ENCODE data around the gene FTL.

Gene FTL

DNA sequence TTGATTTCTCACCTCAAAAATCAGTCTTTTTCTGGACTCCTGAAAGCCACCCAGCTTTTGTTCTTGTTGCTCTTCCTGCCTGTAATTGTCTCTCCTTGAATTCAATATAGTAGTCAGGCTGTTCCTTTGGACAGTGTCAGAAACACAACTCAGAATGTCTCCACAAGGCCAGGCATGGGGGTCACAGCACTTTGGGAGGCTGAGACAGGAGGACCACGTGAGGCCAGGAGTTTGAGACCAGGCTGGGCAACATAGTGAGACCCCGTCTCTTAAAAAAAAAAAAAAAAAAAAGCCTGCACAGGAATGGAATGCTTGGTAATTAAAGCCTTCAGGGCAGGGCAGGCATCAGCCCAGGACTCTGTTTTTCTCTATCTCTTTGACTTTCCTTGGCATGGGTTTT is 19.3 kb upstream of the FTL start:
- DNase-seq (ENCODE audit: low spot score) = no peak

- no peak for DNase-seq (ENCODE audit: low spot score)
These were observed 18.4 kb upstream of the FTL start for GRCh38 chr19:48946463-48947257.

GRCh38 chr19:48947258-48947542 is 17.9 kb upstream of the FTL start:
- DNase-seq (ENCODE audit: low spot score) = no peak

GRCh38 chr19:48950159-48950558 is 14.9 kb upstream of the FTL start:
- DNase-seq (ENCODE audit: low spot score) = no peak

DNA sequence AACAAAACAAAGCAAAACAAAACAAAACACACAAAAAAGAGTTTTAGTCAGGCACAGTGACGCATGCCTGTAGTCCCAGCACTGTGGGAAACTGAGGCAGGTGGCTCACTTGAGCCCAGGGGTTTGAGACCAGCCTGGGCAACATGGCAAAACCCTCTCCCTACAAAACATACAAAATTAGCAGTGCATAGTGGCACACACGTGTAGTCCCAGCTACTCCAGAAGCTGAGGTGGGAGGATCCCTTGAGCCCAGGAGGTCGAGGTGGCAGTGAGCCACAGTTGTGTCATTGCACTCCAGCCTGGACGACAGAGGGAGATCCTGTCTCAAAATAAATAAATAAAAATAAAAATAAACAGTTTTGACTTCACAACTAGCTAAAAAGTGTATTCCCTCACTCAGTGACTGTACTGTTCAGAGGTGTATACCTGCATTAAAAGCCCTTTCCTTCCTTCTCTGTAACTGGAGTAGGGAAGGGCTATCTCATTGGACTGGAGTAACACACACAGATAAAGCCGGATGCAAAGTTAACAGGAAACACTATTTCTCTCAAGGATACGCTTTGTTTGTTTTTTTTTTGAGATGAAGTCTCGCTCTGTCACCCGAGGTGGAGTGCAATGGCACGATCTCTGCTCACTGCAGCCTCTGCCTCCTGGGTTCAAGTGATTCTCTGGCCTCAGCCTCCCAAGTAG is 14.1 kb upstream of the FTL start:
- no peak for DNase-seq (ENCODE audit: low spot score)

- DNase-seq (ENCODE audit: low spot score) = no peak
These were observed 12.0 kb upstream of the FTL start for GRCh38 chr19:48953141-48953540.

DNA sequence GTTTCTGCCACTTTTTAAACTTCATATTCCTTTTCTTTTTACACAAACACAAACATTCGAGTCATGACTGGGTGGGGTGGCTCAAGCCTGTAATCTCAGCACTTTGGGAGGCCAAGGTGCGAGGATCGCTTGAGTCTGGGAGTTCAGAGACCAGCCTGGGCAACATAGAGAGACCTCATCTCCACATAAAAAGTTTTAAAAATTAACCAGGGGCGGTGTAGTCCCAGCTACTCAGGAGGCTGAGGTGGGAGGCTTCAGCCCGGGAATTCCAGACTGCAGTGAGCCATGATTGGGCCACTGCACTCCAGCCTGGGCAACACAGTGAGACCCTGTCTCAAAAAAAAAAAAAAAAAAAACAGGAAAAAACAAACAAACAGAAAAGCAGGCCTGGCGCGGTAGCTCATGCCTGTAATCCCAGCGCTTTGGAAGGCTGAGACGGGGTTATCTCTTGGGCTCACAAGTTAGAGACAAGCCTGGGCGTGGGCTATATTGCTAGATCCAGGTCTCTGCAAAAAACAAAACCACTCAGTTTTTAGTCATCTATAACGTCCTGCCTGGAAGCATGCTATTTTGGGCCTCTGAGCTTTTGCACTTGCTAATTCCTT is 11.0 kb upstream of the FTL start:
- DNase-seq (ENCODE audit: low spot score) = no peak

- peak; percentile 97 for DNase-seq (ENCODE audit: low spot score)
These were observed 10.4 kb upstream of the FTL start, which contains the start of gene BAX for GRCh38 chr19:48954595-48955307. TSS of gene BAX (plus strand) at chr19:48954875. CDS start at chr19:48954929, 54 bp downstream.

GRCh38 chr19:48955308-48955958 is 9.7 kb upstream of the FTL start:
- no peak for DNase-seq (ENCODE audit: low spot score)

- DNase-seq (ENCODE audit: low spot score) = no peak
These were observed 7.1 kb upstream of the FTL start for GRCh38 chr19:48958006-48958405.

DNA sequence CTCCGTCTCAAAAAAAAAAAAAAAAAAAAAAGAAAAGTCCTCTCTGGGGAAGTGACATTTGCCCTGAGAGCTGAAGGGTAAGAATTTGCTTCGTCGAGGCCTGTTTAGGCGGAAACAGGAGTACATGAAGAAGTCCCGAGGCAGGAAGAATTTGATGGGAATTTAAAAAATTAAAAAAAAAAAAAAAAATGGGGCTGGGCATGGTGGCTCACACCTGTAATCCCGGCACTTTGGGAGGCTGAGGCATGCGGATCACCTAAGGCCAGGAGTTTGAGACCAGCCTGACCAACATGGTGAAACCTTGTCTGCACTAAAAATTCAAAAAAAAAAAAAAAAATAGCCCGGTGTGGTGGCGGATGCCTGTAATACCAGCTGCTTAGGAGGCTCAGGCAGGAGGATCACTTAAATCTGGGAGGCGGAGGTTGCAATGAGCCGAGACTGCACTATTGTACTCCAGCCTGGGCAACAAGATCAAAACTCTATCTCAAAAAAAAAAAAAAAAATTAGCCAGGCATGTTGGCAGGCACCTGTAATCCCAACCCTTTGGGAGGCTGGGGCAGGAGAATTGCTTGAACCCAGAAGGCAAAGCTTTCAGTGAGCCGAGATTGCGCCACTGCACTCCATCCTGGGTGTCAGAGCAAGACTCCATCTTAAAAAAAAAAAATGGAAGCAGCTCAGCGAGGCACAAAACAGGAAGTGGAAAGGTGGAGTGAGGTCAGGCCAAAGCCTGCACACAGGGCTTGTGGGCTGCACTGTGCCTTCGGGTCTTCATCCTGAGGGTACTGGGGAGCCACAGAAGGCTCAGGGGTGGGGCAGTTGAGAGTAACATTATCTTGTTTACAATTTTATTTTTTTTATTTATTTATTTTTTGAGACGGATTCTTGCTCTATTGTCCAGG is 5.5 kb upstream of the FTL start:
- DNase-seq (ENCODE audit: low spot score) = no peak

- no peak for DNase-seq (ENCODE audit: low spot score)
These were observed 4.0 kb upstream of the FTL start for GRCh38 chr19:48961051-48961649.

- no peak for DNase-seq (ENCODE audit: low spot score)
These were observed 3.5 kb upstream of the FTL start for GRCh38 chr19:48961673-48962028.

DNA sequence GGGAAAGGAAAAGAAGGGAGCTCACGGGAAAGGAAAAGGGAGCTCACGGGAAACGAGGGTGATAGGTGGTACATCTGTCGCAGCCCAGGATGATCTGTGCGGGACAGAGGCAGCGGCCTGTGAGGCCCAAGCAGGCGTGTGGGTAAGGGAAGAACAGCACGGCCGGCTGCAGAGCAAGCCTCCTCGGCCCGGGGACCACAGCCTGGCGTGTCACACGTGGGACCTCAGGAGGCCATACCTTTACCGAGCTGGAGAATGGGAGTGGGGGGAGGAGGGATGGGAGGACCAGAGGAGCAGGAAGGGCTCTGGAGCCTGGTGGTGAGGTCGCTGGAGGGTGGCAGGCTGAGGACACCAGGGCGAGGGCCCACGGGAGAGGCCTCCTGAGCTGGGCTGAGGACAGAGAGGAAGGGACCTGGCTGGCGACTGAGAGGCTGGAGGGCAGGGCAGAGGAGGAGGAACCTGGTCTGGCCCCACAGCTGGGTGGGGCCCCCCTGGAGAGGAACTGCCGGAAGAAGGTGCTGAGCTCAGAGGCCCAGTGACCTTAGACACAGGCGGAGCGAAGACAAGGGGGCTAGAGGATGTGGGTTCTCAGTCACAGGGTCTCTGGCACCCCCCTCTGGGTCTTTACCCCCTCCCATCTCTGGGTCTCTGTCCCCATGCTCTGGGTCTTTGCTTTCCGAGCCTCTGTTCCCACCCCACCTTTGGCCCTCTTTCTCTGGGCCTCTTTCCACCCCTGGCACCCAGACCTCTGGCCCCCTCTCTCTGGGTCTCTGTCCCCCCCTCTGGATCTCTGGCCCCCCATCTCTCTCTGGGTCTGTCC is 2.9 kb upstream of the FTL start:
- no peak for DNase-seq (ENCODE audit: low spot score)

DNA sequence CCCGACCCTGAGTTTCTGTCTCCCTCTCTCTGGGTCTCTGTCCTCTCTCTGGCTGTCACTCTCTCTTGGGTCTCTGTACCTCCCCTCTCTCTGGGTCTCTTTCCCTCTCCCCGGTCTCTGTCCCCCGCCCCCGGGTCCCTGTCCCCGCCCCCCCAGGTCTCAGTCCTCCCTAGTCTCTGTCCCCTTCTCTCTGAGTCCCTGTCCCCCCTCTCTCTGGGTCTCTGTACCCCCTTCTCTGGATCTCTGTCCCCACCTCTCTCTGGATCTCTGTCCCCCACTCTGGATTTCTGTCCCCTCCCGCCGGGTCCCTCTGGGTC is 2.3 kb upstream of the FTL start:
- no peak for DNase-seq (ENCODE audit: low spot score)

- peak; percentile 80 for DNase-seq (ENCODE audit: low spot score)
These were observed 1.5 kb upstream of the FTL start for GRCh38 chr19:48963371-48964204.

DNA sequence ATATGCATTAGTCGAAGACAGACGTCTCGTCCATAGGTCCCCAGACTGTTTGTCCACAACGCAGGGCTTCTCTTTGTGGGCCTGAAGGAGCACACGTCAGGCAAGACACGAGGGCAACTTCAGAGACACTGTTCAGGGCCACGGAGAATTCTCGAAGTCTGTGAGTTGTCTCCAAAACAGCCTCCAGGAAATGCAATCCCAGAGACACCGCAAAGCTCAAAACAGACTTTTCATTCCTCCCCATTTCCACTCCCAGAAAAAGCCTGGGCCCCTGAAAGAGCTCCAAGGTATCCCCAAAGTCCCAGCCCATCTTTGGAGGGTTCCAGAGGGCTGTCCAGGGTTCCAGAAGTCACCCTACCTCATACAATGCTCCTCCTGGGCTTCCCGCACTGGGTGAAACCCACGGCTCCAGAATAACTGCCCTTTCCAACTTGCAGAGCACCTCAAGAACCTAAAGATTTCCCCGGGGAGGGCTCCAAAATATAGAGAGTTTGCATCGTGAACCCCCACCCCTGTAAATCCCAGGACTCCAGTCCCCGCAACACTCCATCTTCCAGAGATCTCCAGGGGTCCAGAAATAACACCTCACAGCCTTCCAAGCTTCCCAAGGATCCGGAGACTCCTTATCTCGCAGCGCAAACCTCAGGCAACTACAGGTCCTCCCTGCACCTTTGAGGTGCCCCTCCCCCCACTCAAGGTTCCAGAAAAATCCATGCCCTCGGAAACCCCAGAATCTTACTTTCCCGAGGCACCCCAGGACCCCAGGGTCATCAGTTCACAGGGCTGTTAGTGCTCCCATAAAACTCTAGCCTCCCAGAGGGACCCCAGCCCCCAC is 687 bp upstream of the FTL start:
- peak; percentile 44 for DNase-seq (ENCODE audit: low spot score)

DNA sequence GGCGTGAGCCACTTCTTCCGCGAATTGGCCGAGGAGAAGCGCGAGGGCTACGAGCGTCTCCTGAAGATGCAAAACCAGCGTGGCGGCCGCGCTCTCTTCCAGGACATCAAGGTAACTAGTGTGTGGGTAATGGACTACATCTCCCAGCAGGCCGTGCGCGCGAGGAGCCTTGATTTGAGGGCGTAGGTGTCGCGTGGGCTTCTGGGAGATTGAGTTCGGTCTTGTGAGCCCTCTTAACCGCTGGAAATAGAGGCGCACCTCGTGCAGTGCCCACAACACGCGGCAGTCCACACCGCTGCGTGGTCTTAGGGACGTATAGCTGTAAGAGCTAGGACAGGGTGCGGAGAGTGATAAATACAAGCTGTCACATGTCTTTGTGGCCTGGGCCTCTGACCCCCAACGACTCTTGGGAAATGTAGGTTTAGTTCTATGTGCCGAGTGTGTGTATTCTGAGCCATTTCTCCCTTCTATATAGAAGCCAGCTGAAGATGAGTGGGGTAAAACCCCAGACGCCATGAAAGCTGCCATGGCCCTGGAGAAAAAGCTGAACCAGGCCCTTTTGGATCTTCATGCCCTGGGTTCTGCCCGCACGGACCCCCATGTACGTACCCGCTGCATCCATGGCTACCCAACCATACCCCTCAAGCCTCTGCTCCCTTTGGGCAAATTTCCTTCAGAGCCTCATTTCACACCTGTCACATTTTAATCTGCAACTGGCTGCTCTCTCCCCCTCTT is 864 bp downstream of the FTL start:
- DNase-seq (ENCODE audit: low spot score) = peak; percentile 48
